GM12872 (cell line): Measurements from ENCODE around the gene KLHL24.

ENCODE experiments used
- CTCF ChIP-seq: IDR thresholded peaks from 3 replicates; pipeline ENCODE4 v1.5.1; 2011; ENCODE audit warnings: low read depth, mild to moderate bottlenecking, low read length, moderate library complexity; ENCODE audit not compliant: insufficient read depth

Gene KLHL24

GRCh38 chr3:183697123-183697609 lies 61.7 kb downstream of the KLHL24 start:
- no peak for TF ChIP-seq CTCF

GRCh38 chr3:183697610-183698317 lies 62.3 kb downstream of the KLHL24 start, which contains the start of gene YEATS2:
TSS of gene YEATS2 (plus strand) at chr3:183697797. CDS start at chr3:183715163, 17,366 bp downstream.
- TF ChIP-seq CTCF = no peak

GRCh38 chr3:183698318-183698751 lies 62.9 kb downstream of the KLHL24 start:
- no peak for TF ChIP-seq CTCF

GRCh38 chr3:183698756-183699155 lies 63.3 kb downstream of the KLHL24 start:
- no peak for TF ChIP-seq CTCF

- no peak for TF ChIP-seq CTCF
Measured at GRCh38 chr3:183699238-183699947, 64.0 kb downstream of the KLHL24 start.

GRCh38 chr3:183701744-183702143 lies 66.3 kb downstream of the KLHL24 start:
- TF ChIP-seq CTCF = no peak

GRCh38 chr3:183710231-183710630 lies 74.8 kb downstream of the KLHL24 start:
- no peak for TF ChIP-seq CTCF
